ENCODE measurements around the gene ENPP3. TPM values are rescaled to one million over a fixed set of nuclear protein-coding genes. Genes with fewer than 3 reads are reported as not detected.
A peak's percentile ranks its signal among the peaks of the same experiment; 100 is the strongest.

ENPP3 gene
- polyA plus RNA-seq, 1 donor from 2014 or later = not detected

GRCh38 chr6:131635384-131636340, 1.4 kb upstream of the ENPP3 start:
- H3K36me3 Mint-ChIP-seq = peaks cover 3% of the 10 kb centered on the region
- peak overlapping the region in 2 of 4 donors; percentile 80 to 84 for H3K4me3 Mint-ChIP-seq
- H3K9me3 Mint-ChIP-seq = no peaks in the 10 kb centered on the region
- peaks cover 13 to 15% (median 13%) of the 10 kb centered on the region in 3 donors for H3K4me1 Mint-ChIP-seq
- H3K27me3 Mint-ChIP-seq = peaks cover 11% of the 10 kb centered on the region
- H3K27ac Mint-ChIP-seq = no peak overlapping the region

GRCh38 chr6:131638013-131638412, 911 bp downstream of the ENPP3 start:
- peak overlapping the region in 1 of 4 donors; percentile 1 for H3K4me3 Mint-ChIP-seq
- peaks cover 3% of the 10 kb centered on the region for H3K36me3 Mint-ChIP-seq
- peaks cover 13 to 15% (median 13%) of the 10 kb centered on the region in 3 donors for H3K4me1 Mint-ChIP-seq
- H3K27ac Mint-ChIP-seq = no peak overlapping the region
- H3K9me3 Mint-ChIP-seq = no peaks in the 10 kb centered on the region
- peaks cover 13% of the 10 kb centered on the region for H3K27me3 Mint-ChIP-seq

DNA sequence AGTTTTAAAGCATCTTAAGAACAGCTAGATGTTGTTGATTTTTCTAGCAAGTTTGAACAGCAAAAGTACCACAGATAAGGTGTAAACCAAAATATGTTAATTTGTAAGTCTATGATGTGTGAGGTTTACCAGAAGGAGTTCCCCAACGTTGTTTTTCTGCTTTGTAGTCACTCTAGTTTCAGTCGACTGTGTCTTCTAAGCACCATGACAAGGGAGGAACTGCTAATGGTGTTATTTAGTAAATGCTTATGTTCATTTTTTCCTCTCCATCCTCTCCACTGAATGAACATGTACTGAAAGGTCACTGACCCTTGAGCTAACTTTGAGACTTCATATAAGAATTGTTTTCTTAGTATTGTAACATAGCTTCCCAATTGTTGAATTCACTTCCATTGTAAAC, 3.0 kb downstream of the ENPP3 start:
- H3K9me3 Mint-ChIP-seq = no peaks in the 10 kb centered on the region
- H3K4me3 Mint-ChIP-seq = no peak overlapping the region
- H3K27ac Mint-ChIP-seq = no peak overlapping the region
- peaks cover 3% of the 10 kb centered on the region for H3K36me3 Mint-ChIP-seq
- peaks cover 10 to 14% (median 13%) of the 10 kb centered on the region in 3 donors for H3K4me1 Mint-ChIP-seq
- H3K27me3 Mint-ChIP-seq = peaks cover 9% of the 10 kb centered on the region

DNA sequence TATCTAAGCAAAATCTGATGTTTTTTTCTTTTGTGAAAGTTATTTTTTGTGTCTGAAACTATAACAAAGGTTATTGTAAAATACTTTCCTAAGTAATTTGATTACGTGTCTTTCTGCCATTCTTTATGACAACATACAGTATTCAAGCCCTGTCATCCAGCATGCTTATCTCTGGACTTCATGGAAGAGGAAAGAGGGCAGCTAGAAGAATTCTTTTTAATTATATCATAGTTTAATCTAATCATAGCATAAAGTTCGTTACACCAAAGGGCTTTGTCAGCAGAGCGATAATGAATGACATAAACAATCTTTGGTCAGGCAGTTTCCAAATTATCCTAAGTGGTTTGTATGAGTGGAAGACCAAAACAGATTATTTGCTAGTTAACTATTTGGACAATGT, 3.5 kb downstream of the ENPP3 start:
- H3K36me3 Mint-ChIP-seq = peaks cover 3% of the 10 kb centered on the region
- no peak overlapping the region for H3K4me3 Mint-ChIP-seq
- H3K27ac Mint-ChIP-seq = no peak overlapping the region
- no peaks in the 10 kb centered on the region for H3K9me3 Mint-ChIP-seq
- H3K4me1 Mint-ChIP-seq = peaks cover 9 to 11% (median 10%) of the 10 kb centered on the region in 3 donors
- H3K27me3 Mint-ChIP-seq = peaks cover 9% of the 10 kb centered on the region

DNA sequence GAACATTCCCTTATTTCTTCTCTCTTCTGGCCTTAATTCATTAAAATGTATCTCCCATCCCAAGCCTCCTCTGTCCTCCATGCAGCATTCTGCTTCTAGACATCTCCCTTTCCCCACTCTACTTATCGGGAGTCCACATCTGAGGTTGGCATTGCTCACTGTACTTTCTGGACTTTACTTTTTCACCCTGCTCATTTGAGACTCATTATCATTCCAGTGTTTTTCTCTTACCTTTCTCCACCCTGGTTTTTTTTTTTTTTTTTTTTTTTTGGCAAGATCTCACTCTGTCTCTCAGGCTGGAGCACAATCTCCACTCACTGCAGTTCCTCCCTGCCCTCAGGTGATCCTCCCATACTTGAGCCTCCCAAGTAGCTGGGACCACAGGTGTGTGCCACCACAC, 4.5 kb downstream of the ENPP3 start:
- H3K4me3 Mint-ChIP-seq = no peak overlapping the region
- peaks cover 1 to 4% (median 2%) of the 10 kb centered on the region in 3 donors for H3K4me1 Mint-ChIP-seq
- H3K27ac Mint-ChIP-seq = no peak overlapping the region
- H3K27me3 Mint-ChIP-seq = peaks cover 6% of the 10 kb centered on the region
- H3K9me3 Mint-ChIP-seq = no peaks in the 10 kb centered on the region
- H3K36me3 Mint-ChIP-seq = peaks cover 1% of the 10 kb centered on the region

DNA sequence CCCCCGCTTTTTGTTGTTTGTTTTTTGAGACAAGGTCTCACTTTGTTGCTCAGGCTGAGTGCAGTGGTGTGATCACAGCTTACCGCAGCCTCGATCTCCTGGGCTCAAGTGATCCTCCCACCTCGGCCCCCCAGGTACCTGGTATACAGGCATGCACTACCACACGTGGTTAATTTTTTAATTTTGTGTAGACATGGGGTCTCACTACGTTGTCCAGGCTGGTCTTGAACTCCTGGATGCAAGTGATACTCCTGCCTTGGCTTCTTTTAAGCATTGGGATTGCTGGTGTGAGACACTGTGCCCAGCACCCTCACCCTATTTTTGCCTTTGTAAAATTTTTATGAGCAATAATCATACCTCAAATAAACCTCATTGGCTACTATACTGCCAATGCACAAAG, 5.5 kb downstream of the ENPP3 start:
- H3K36me3 Mint-ChIP-seq = peaks cover 1% of the 10 kb centered on the region
- H3K9me3 Mint-ChIP-seq = no peaks in the 10 kb centered on the region
- no peak overlapping the region for H3K4me3 Mint-ChIP-seq
- H3K27ac Mint-ChIP-seq = no peak overlapping the region
- H3K4me1 Mint-ChIP-seq = peaks cover 0 to 4% (median 2%) of the 10 kb centered on the region in 3 donors
- H3K27me3 Mint-ChIP-seq = peaks cover 6% of the 10 kb centered on the region

- H3K27ac Mint-ChIP-seq = no peak overlapping the region
- H3K4me3 Mint-ChIP-seq = no peak overlapping the region
- H3K36me3 Mint-ChIP-seq = peaks cover under 1% of the 10 kb centered on the region
- H3K4me1 Mint-ChIP-seq = peaks cover 0 to 2% (median 1%) of the 10 kb centered on the region in 3 donors
- H3K27me3 Mint-ChIP-seq = peaks cover 4% of the 10 kb centered on the region
- H3K9me3 Mint-ChIP-seq = no peaks in the 10 kb centered on the region
Observed at GRCh38 chr6:131642987-131643611, 6.0 kb downstream of the ENPP3 start.

GRCh38 chr6:131643855-131644460, 6.9 kb downstream of the ENPP3 start:
- H3K4me1 Mint-ChIP-seq = no peaks in the 10 kb centered on the region
- H3K36me3 Mint-ChIP-seq = no peaks in the 10 kb centered on the region
- H3K9me3 Mint-ChIP-seq = no peaks in the 10 kb centered on the region
- H3K27me3 Mint-ChIP-seq = peaks cover 6% of the 10 kb centered on the region
- no peak overlapping the region for H3K27ac Mint-ChIP-seq
- no peak overlapping the region for H3K4me3 Mint-ChIP-seq

DNA sequence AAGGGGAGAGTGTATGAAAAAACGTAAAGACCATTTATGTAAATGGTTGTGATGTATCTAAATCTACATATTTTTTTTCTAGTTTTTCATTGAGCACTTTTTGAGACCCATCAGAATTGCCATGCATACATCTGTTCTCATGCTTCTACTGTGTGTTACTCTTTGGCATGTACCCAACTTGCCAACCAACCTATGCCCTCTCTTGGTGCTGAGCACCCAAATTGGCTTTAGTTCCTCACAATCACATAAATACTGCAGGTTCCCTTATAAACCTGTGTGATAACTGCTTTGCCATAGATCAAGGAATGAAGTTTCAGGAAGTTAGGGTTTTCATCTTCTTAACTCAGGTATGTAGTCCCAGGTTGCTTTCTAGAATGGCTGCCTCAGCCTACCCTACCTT, 7.8 kb downstream of the ENPP3 start:
- no peak overlapping the region for H3K4me3 Mint-ChIP-seq
- no peaks in the 10 kb centered on the region for H3K9me3 Mint-ChIP-seq
- no peaks in the 10 kb centered on the region for H3K4me1 Mint-ChIP-seq
- H3K27me3 Mint-ChIP-seq = peaks cover 8% of the 10 kb centered on the region
- no peak overlapping the region for H3K27ac Mint-ChIP-seq
- no peaks in the 10 kb centered on the region for H3K36me3 Mint-ChIP-seq

- Mint-ChIP-seq H3K4me3 (no peak overlapping the region), H3K27ac (no peak overlapping the region), H3K27me3 (peaks cover 7% of the 10 kb centered on the region), H3K4me1 (no peaks in the 10 kb centered on the region), H3K9me3 (no peaks in the 10 kb centered on the region), H3K36me3 (no peaks in the 10 kb centered on the region)
Observed at GRCh38 chr6:131645846-131646245, 8.7 kb downstream of the ENPP3 start.

DNA sequence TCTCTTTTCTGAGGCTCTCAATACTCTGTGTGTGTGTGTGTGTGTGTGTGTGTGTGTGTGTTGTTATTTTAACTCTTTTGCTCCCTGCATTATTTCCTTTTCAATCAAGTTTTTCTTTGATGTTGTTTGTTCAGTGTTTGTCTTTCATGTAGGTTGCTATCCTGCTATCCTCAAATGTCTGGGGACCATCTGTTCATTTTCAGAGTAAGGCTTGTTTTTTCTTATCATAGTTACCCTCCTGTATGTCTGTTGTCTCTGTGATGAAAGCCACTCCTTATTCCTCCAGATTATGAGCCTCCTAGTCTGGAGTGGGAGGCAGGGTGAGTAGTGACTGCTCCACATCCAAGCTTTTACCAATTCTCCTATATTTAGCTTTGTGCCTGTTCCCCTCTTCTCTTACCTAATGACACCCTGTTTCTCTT, 9.2 kb downstream of the ENPP3 start:
- Mint-ChIP-seq H3K27ac (no peak overlapping the region), H3K4me3 (no peak overlapping the region), H3K36me3 (no peaks in the 10 kb centered on the region), H3K9me3 (no peaks in the 10 kb centered on the region), H3K27me3 (peaks cover 7% of the 10 kb centered on the region), H3K4me1 (no peaks in the 10 kb centered on the region)

DNA sequence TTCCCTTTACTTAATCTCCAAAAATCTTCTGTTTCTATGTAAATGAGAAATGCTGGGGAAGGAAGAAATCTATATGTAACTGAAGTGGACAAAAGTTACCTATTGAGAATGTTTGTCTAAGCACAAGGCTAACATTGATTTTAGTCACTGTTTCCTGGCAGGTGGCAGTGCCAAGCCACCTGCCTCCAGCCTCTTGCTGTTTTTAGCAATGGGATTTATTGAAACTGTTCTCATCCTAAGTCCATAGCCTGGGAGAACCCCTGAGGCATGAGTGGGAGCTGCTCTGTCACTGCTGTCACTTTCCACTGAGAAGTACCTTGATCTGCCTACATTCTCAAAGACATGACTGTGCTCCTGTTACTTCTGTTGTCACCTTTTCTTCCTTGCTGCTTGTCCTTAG, 14.7 kb downstream of the ENPP3 start:
- Mint-ChIP-seq H3K4me3 (no peak overlapping the region), H3K27ac (no peak overlapping the region), H3K36me3 (no peaks in the 10 kb centered on the region), H3K4me1 (peaks cover 0 to 4% (median 2%) of the 10 kb centered on the region in 3 donors), H3K9me3 (no peaks in the 10 kb centered on the region), H3K27me3 (peaks cover 5% of the 10 kb centered on the region)

- Mint-ChIP-seq H3K9me3 (no peaks in the 10 kb centered on the region), H3K4me3 (no peak overlapping the region), H3K27me3 (peaks cover 5% of the 10 kb centered on the region), H3K36me3 (no peaks in the 10 kb centered on the region), H3K4me1 (peaks cover 0 to 4% (median 2%) of the 10 kb centered on the region in 3 donors), H3K27ac (no peak overlapping the region)
Observed at GRCh38 chr6:131652472-131652871, 15.4 kb downstream of the ENPP3 start.

- peaks cover 3% of the 10 kb centered on the region for H3K27me3 Mint-ChIP-seq
- H3K9me3 Mint-ChIP-seq = no peaks in the 10 kb centered on the region
- peaks cover 0 to 4% (median 2%) of the 10 kb centered on the region in 3 donors for H3K4me1 Mint-ChIP-seq
- no peaks in the 10 kb centered on the region for H3K36me3 Mint-ChIP-seq
- H3K27ac Mint-ChIP-seq = no peak overlapping the region
- no peak overlapping the region for H3K4me3 Mint-ChIP-seq
Observed at GRCh38 chr6:131654326-131654725, 17.2 kb downstream of the ENPP3 start.

DNA sequence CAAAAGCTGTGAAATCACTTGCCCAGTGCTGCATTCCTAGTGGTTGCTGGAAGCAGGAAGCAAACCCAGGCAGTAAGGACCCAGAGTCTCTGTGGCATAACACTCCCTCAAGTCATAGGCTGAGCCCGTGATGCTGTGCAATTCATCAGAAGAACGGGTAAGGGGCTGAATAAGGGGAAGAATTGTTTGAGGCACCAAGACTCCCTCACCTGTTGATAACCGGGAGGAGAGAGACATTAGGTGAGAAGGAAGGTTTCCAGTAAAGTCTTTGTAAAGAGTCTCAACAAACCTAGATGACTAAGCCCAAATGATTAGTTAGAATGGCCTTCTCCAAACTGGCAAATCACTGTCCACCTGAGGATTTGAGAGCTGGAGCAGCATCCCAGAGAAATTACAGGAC, 18.3 kb downstream of the ENPP3 start:
- no peaks in the 10 kb centered on the region for H3K9me3 Mint-ChIP-seq
- no peaks in the 10 kb centered on the region for H3K36me3 Mint-ChIP-seq
- H3K4me1 Mint-ChIP-seq = peaks cover 0 to 4% (median 2%) of the 10 kb centered on the region in 3 donors
- no peak overlapping the region for H3K27ac Mint-ChIP-seq
- H3K4me3 Mint-ChIP-seq = peak overlapping the region in 1 of 4 donors; percentile 23
- no peaks in the 10 kb centered on the region for H3K27me3 Mint-ChIP-seq

Measured in IgD-negative memory B cell (primary cell).